ENCODE results near the gene TNF.

TNF gene

GRCh38 chr6:31559958-31560696 lies 15.2 kb upstream of the TNF start:
- H3K27me3 ChIP-seq (ENCODE audit: insufficient read depth, low read length) = no peaks in the 10 kb centered on the region
- no peak overlapping the region for H3K9ac ChIP-seq (ENCODE audit: low read depth, low read length)
- peaks cover 29% of the 10 kb centered on the region for H3K36me3 ChIP-seq (ENCODE audit: insufficient read depth, low read depth, low read length)
- no peak overlapping the region for H3K27ac ChIP-seq (ENCODE audit: low read length)
- no peaks in the 10 kb centered on the region for H3K9me3 ChIP-seq (ENCODE audit: insufficient read depth, low read depth, low read length)
- peaks cover 6% of the 10 kb centered on the region; the same call in 1 of the 2 replicates for H3K4me1 ChIP-seq (ENCODE audit: insufficient read depth, low read length)
- no peak overlapping the region for H3K4me3 ChIP-seq (ENCODE audit: low read length)

- no peak overlapping the region for H3K27ac ChIP-seq (ENCODE audit: low read length)
- H3K9me3 ChIP-seq (ENCODE audit: insufficient read depth, low read depth, low read length) = no peaks in the 10 kb centered on the region
- peaks cover 29% of the 10 kb centered on the region for H3K36me3 ChIP-seq (ENCODE audit: insufficient read depth, low read depth, low read length)
- no peak overlapping the region for H3K4me3 ChIP-seq (ENCODE audit: low read length)
- no peaks in the 10 kb centered on the region for H3K27me3 ChIP-seq (ENCODE audit: insufficient read depth, low read length)
- H3K4me1 ChIP-seq (ENCODE audit: insufficient read depth, low read length) = peaks cover 6% of the 10 kb centered on the region; the same call in 1 of the 2 replicates
- H3K9ac ChIP-seq (ENCODE audit: low read depth, low read length) = no peak overlapping the region
Observed at GRCh38 chr6:31560697-31561058, 14.7 kb upstream of the TNF start.

- H3K9me3 ChIP-seq (ENCODE audit: insufficient read depth, low read depth, low read length) = no peaks in the 10 kb centered on the region
- no peaks in the 10 kb centered on the region for H3K4me1 ChIP-seq (ENCODE audit: insufficient read depth, low read length)
- no peak overlapping the region for H3K9ac ChIP-seq (ENCODE audit: low read depth, low read length)
- no peak overlapping the region for H3K27ac ChIP-seq (ENCODE audit: low read length)
- H3K4me3 ChIP-seq (ENCODE audit: low read length) = no peak overlapping the region
- no peaks in the 10 kb centered on the region for H3K27me3 ChIP-seq (ENCODE audit: insufficient read depth, low read length)
- no peaks in the 10 kb centered on the region for H3K36me3 ChIP-seq (ENCODE audit: insufficient read depth, low read depth, low read length)
Observed at GRCh38 chr6:31567531-31568370, 7.6 kb upstream of the TNF start.

- no peaks in the 10 kb centered on the region for H3K27me3 ChIP-seq (ENCODE audit: insufficient read depth, low read length)
- no peak overlapping the region for H3K4me3 ChIP-seq (ENCODE audit: low read length)
- H3K9ac ChIP-seq (ENCODE audit: low read depth, low read length) = no peak overlapping the region
- no peaks in the 10 kb centered on the region for H3K36me3 ChIP-seq (ENCODE audit: insufficient read depth, low read depth, low read length)
- H3K4me1 ChIP-seq (ENCODE audit: insufficient read depth, low read length) = no peaks in the 10 kb centered on the region
- no peaks in the 10 kb centered on the region for H3K9me3 ChIP-seq (ENCODE audit: insufficient read depth, low read depth, low read length)
- no peak overlapping the region for H3K27ac ChIP-seq (ENCODE audit: low read length)
Observed at GRCh38 chr6:31568537-31568961, 6.8 kb upstream of the TNF start.

- H3K36me3 ChIP-seq (ENCODE audit: insufficient read depth, low read depth, low read length) = no peaks in the 10 kb centered on the region
- H3K27me3 ChIP-seq (ENCODE audit: insufficient read depth, low read length) = no peaks in the 10 kb centered on the region
- H3K4me1 ChIP-seq (ENCODE audit: insufficient read depth, low read length) = no peaks in the 10 kb centered on the region
- no peak overlapping the region for H3K27ac ChIP-seq (ENCODE audit: low read length)
- no peak overlapping the region for H3K9ac ChIP-seq (ENCODE audit: low read depth, low read length)
- H3K4me3 ChIP-seq (ENCODE audit: low read length) = no peak overlapping the region
- H3K9me3 ChIP-seq (ENCODE audit: insufficient read depth, low read depth, low read length) = no peaks in the 10 kb centered on the region
Observed at GRCh38 chr6:31569861-31570536, 5.4 kb upstream of the TNF start.

- no peaks in the 10 kb centered on the region for H3K36me3 ChIP-seq (ENCODE audit: insufficient read depth, low read depth, low read length)
- H3K4me1 ChIP-seq (ENCODE audit: insufficient read depth, low read length) = no peaks in the 10 kb centered on the region
- H3K9me3 ChIP-seq (ENCODE audit: insufficient read depth, low read depth, low read length) = no peaks in the 10 kb centered on the region
- peaks cover 6% of the 10 kb centered on the region; the same call in 1 of the 2 replicates for H3K27me3 ChIP-seq (ENCODE audit: insufficient read depth, low read length)
- H3K27ac ChIP-seq (ENCODE audit: low read length) = no peak within 1 kb of the TSS
- H3K9ac ChIP-seq (ENCODE audit: low read depth, low read length) = no peak within 1 kb of the TSS
- no peak within 1 kb of the TSS for H3K4me3 ChIP-seq (ENCODE audit: low read length)
Observed at GRCh38 chr6:31572041-31572911, 3.1 kb upstream of the TNF start, which contains the start of gene LTA. LTA (plus strand) TSS chr6:31572289; CDS start chr6:31572743, 454 bp downstream.

- no peak overlapping the region for H3K9ac ChIP-seq (ENCODE audit: low read depth, low read length)
- H3K27me3 ChIP-seq (ENCODE audit: insufficient read depth, low read length) = peaks cover 6% of the 10 kb centered on the region; the same call in 1 of the 2 replicates
- no peak overlapping the region for H3K4me3 ChIP-seq (ENCODE audit: low read length)
- no peak overlapping the region for H3K27ac ChIP-seq (ENCODE audit: low read length)
- no peaks in the 10 kb centered on the region for H3K9me3 ChIP-seq (ENCODE audit: insufficient read depth, low read depth, low read length)
- H3K36me3 ChIP-seq (ENCODE audit: insufficient read depth, low read depth, low read length) = no peaks in the 10 kb centered on the region
- no peaks in the 10 kb centered on the region; the same call in 1 of the 2 replicates for H3K4me1 ChIP-seq (ENCODE audit: insufficient read depth, low read length)
Observed at GRCh38 chr6:31573239-31574105, 1.9 kb upstream of the TNF start.

GRCh38 chr6:31574106-31575061 lies 981 bp upstream of the TNF start:
- Histone ChIP-seq H3K9ac (ENCODE audit: low read depth, low read length) (no peak overlapping the region), H3K4me3 (ENCODE audit: low read length) (no peak overlapping the region), H3K36me3 (ENCODE audit: insufficient read depth, low read depth, low read length) (no peaks in the 10 kb centered on the region), H3K27ac (ENCODE audit: low read length) (no peak overlapping the region), H3K9me3 (ENCODE audit: insufficient read depth, low read depth, low read length) (no peaks in the 10 kb centered on the region), H3K4me1 (ENCODE audit: insufficient read depth, low read length) (no peaks in the 10 kb centered on the region; the same call in 1 of the 2 replicates), H3K27me3 (ENCODE audit: insufficient read depth, low read length) (peaks cover 6% of the 10 kb centered on the region; the same call in 1 of the 2 replicates)

- Histone ChIP-seq H3K27ac (ENCODE audit: low read length) (no peak overlapping the region), H3K4me1 (ENCODE audit: insufficient read depth, low read length) (no peaks in the 10 kb centered on the region; the same call in 1 of the 2 replicates), H3K36me3 (ENCODE audit: insufficient read depth, low read depth, low read length) (no peaks in the 10 kb centered on the region), H3K9me3 (ENCODE audit: insufficient read depth, low read depth, low read length) (no peaks in the 10 kb centered on the region), H3K4me3 (ENCODE audit: low read length) (no peak overlapping the region), H3K27me3 (ENCODE audit: insufficient read depth, low read length) (peaks cover 20% of the 10 kb centered on the region), H3K9ac (ENCODE audit: low read depth, low read length) (no peak overlapping the region)
Observed at GRCh38 chr6:31575952-31576685, 754 bp downstream of the TNF start.
